B cell (primary cell): ENCODE measurements around the gene C6orf136.

Source experiments
- EZH2 ChIP-seq: IDR thresholded peaks from 2 replicates; pipeline ENCODE4 v1.6.1; 2012; ENCODE audit warnings: borderline replicate concordance, low read depth, mild to moderate bottlenecking, moderate library complexity, low read length; ENCODE audit not compliant: insufficient read depth, poor library complexity, severe bottlenecking
- TF ChIP-seq, protein P1 (sequence below): fragments of 200-600 bp; IDR thresholded peaks from one replicate; pipeline ENCODE4 v1.8.0; 2022; ENCODE audit warnings: antibody characterized with exemption, mild to moderate bottlenecking

GRCh38 chr6:30655743-30656094 lies 8.8 kb downstream of the C6orf136 start:
- TF ChIP-seq, protein P1, sequence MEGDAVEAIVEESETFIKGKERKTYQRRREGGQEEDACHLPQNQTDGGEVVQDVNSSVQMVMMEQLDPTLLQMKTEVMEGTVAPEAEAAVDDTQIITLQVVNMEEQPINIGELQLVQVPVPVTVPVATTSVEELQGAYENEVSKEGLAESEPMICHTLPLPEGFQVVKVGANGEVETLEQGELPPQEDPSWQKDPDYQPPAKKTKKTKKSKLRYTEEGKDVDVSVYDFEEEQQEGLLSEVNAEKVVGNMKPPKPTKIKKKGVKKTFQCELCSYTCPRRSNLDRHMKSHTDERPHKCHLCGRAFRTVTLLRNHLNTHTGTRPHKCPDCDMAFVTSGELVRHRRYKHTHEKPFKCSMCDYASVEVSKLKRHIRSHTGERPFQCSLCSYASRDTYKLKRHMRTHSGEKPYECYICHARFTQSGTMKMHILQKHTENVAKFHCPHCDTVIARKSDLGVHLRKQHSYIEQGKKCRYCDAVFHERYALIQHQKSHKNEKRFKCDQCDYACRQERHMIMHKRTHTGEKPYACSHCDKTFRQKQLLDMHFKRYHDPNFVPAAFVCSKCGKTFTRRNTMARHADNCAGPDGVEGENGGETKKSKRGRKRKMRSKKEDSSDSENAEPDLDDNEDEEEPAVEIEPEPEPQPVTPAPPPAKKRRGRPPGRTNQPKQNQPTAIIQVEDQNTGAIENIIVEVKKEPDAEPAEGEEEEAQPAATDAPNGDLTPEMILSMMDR = no peak
- no peak for TF ChIP-seq EZH2
